AG08396 (cell line): ENCODE measurements around the gene COL25A1.
"Not testable (repeated sequence)": the region's sequence is repeated elsewhere in the genome, so short reads cannot be mapped to it uniquely, and the experiment has no call there.

Experiments
- DNase-seq: peaks from one replicate; pipeline ENCODE4 v3.0.0; 2012; ENCODE audit warnings: low spot score, mixed read lengths

The COL25A1 gene

DNA sequence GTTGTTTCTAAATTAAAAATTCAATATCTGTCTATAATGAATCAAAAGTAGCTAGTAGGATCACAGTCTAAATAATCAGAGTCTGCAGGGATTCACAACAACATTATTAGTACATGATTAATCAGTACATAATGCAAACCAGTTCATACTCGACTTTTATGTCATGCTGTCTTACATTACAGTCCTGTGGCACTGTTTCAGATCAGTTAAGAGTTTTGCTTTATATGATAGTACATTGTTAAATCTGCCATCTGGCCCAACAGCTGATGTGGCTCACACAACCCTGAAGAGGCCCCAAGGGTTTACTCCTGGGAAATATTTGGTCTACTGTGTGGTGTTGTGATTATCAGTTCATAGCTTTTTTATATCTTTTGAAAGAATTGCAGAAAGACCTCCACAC lies 292.5 kb downstream of the COL25A1 start:
- no peak for DNase-seq

DNA sequence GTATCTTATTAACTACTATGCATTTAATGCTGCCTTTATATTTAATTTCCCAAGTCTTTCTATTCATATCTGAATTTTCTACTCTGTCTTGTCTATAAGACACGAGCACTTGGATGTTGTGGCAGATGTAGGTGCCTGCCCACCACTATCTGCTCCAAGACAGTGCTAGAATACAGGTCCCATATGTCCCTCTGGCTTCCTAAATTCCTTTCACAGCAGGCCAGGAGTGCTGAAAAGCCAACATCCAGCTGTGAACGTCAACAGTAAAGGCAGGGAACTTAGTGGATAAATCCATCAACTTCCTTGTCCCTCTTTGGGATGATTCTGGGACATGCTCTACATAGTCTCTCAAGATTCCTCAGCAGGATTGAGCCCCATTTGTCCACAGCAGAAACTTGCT lies 294.5 kb downstream of the COL25A1 start:
- DNase-seq, result no peak

DNA sequence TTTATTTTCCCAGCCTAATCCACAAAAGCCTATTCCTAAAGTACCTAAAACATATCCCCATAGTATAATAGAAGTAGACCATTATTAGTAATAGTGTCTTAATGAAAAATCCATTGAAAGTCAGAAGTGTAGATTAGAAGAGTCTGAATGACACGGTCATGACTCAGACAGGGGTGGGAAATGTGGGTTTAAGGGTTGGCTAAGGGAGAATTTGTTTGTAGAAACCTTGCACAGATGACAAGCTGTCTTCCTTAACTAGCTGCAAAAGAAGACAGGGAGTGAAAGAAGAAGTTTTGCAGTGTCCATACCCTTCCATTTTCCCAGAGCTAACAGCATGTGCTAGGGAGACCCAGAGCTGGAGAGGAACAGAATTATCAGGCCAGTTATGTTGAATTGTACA lies 296.9 kb downstream of the COL25A1 start:
- DNase-seq, result no peak

DNA sequence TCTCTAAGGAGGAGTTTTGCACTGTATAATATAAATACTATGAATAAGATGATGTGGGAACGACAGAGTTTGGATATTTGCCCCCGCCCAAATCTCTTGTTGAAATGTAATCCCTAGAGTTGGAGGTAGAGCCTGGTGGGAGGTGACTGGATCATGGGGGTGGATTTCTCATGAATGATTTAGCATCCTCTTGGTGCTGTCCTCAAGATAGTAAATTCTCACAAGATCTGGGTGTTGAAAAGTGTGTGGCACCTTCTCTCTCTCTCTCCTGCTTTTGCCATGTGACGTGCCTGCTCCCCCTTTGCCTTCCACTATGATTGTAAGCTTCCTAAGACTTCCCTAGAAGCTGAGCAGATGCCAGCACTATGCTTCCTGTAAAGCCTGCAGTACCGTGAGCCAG lies 298.0 kb downstream of the COL25A1 start:
- no peak for DNase-seq

DNA sequence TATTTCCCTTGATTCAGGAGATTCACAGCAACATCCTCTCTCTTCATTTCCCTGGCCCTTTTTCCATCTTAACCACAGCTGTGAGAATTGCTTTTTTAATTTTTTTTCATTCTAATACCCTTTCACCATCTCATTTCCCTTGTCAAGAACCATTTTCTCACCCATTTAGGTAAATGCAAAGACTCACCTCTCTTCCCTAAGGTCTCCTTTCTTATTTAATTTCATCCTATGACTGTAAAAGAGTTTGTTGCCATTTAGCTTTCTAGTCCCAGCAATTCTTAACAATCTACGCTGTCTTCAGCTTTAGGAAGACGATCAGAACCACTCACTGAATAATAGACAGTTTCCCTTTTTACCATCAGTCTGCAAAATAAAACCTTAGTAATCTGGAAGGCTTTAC lies 298.5 kb downstream of the COL25A1 start:
- no peak for DNase-seq

DNA sequence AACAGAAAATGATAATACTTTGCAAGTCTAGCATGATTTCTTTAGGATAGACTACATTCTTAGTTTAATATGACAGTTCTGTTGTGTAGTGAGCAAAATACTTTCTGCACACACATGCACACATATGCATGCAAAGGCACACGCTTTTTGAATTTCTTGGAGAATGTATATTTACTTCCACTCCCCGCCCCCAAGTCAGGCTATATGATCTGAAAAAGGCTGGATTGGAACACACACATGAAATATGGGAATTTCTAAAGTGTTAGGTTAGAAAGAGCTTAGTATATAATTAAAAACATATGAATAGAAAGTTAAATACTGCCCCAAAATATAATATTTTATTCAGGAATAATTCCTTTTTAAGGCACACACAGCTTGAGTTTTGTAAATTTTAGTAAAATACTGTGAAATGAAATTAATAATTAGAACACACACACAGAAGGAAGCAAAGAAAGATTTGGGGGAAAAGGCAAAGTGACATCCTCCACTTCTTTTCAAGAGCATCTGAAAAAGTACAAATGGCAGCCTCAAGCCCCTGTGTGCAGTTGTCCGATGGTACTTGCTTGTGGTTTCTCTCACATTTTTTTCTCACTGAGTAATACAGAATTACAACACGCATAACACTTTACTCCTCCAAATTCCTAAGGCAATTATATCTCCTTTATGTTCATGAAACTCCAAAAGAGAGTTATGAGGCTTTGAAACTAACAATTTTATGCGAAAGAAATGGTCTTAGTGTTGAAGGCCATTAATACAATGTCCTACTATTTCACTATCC lies 310.7 kb downstream of the COL25A1 start:
- peak; percentile 42 for DNase-seq

DNA sequence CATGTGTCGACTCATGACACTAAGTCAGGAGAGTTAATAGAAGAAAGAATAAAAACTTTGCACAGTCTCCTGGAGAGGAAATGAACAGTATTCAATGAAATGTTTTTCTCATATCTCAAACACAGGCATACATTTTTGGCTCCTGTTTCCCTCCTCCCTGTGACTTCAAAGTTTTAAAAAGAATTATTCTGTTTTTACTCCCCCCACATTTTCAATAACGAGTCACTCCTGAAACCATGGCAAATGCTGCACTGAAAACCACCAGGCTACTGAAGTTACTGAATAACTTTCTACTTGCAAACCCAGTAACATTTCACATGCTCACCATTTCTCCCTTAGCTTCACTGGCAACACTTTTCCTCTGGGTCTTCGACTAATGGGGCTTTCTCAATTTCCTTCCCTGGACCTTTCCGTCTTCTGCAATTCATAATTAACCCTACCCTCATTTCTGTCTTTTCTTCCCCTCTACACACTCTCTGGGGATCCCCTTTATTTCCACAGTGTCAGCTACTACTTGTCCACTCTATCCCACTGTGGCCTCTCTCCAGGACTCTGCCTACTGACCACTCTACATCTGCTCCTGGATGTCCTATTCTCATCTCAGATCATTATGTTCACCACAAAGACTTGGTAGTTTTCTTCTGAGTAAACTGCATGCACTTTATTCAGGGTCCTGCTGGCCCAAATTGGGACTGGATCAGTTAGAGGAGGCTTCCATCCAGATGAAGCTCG lies 313.8 kb downstream of the COL25A1 start:
- DNase-seq, result no peak

DNA sequence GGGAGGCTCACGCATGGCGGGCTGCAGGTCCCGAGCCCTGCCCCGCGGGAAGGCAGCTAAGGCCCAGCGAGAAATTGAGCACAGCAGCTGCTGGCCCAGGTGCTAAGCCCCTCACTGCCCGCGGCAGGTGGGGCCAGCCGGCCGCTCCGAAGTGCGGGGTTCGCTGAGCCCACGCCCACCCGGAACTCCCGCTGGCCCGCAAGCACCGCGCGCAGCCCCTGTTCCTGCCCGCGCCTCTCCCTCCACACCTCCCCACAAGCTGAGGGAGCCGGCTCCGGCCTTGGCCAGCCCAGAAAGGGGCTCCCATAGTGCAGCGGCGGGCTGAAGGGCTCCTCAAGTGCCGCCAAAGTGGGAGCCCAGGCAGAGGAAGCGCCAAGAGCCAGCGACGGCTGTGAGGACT lies 318.0 kb downstream of the COL25A1 start:
- not testable (repeated sequence) for DNase-seq

DNA sequence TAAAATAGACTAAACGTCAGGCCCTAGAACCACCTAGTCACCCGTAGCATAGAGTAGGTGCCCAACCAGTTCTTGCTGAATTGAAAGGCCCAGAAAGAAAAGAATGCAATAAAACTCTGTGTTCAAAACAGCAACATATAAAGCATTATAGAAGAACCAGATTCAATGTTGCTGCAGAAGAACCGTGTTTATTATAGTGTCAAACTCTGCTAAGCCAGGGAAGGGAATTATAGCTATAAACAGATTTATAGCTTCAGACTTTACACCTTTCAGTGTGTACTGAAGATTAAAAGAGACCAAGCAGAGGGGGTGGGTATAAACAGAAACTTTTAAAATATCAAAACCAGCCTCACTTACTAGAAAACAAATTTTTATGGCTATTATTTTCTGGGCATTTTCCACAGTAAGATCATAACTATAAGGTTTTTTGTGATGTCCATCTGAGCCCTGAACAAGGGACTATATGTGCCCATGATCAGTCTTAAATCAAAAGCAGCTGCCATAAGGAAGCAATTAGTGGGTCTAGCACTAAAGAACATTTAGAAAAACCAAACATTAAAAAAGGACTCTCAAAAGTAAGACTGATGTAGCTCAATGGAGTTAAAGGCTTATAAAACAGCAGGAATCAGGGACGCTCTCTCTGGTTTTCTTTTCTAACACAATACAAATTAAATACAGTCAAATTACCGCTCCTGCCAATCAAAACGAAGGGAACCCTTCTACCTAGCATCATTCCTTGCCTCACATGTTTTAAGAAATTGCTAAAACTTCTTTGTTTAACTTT lies 319.9 kb downstream of the COL25A1 start:
- DNase-seq, result no peak

DNA sequence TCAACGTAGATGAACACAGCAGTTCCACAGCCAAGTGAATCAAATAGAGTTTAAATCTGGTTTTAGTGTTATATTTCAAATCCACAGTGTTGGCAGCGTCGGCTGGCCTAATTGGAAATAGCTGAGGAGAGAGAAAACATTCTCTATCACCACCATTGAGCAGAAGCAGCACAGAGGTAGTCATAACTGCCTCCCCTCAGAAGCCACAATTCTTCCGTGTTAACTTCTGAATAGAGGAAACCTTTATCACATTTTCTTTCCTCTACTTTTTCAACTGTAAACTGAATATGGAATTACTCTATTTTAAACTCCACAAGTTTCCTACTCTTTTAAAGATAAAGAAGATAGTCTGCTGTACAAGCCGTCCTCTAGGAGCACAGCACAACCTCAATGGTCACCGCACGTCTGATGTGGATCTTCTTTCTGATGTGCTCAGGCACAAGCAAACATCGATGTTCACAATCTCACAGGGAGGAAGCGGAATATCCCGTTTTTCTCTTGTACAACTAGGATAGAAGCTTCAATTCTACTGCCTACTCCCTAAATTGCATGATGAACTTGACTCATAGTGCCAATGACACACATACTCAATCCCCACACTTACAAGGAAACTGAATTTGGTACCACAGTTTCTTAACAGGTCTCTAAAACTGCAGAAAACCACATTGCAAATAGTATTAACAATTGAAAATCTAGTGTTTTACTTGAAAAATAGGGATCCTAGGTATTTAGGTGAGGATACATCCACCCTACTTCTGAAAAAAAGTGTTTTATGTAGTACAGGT lies 321.8 kb downstream of the COL25A1 start:
- no peak for DNase-seq

DNA sequence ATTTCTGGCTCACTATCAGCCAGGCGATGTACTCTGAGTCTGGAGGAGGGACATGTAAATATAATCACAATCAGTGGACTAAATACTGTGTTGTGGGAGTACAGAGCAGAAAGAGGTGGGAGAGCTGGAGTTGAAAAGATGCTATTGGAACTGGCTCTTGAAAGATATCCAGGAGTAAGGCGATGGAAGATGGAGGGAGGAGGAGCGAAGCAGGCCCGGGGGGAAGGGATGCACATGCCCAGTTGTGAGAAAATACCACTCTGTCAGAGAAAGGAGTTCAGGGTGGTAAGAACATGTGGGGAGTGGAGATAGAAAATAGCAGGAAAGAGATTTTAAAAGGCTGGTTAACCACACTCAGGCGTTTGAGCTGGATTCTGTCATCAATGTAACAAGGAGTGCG lies 322.7 kb downstream of the COL25A1 start:
- DNase-seq, result no peak

DNA sequence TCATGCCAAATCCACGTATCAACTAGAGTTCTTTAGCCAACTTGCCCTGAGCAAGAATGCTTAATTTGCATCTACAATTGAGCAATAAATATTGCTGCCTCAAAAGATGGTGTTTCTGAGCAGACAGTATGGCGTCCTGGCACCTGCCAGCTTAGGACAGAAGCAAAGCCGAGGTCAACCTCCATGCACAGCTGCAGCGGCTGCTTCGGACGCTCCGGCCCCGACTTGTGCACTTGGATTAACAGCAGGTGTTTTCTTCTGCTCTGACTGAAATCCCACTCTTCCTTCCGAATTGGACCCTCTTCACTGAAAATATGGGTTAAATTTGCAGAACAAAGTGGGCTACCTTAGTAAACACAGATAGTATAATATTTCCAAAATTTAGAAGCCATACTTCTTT lies 324.4 kb downstream of the COL25A1 start:
- no peak for DNase-seq

DNA sequence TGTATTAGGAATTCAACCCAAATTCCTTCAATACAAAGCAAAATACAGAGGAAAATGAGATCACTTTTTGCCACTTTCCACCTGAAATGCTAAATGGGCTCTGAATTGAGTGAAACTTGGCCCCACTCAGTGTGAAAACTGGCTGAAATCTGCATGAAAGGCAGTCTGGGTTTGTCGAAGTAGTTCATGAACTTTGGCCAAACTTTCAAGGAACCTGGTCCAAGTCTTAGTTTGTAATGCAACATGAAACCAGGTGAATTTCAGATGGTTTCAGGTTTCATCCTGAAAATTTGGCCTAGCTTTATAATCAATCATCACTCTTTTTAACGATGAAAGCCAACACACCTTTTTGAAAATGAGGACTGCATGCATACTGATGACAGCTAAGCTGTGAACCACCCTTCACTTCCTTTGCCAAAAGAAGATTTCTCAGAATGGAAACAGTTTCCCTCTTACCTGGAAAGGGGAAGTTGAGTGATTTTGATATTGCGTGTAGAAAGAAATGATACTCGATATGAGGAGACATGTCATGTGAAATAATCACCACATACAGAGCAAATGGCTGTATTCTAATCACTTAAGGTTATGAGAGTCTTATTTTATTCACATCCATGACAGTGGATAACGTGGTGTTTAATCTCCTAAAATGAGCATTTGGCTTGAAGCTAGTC lies 329.7 kb downstream of the COL25A1 start:
- no peak for DNase-seq

DNA sequence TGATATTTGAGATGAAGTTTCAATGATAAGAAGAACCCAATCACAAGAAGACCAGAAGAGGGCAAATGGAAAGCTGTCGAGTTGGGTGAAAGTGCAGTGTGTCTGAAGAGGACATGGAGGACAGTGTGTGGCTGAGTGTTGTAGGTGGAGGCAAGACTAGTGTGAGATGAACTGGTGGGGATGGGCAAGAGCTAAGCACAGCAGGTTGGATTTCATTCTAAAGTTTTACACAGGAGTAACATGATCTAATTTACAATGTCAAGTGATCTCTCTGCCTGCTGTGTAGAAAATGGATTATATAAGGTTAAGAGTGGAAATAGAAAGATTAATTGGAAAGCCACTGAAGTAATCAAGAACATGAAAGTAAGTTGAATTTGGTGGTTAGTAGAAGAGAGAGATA lies 331.0 kb downstream of the COL25A1 start:
- DNase-seq, result no peak

DNA sequence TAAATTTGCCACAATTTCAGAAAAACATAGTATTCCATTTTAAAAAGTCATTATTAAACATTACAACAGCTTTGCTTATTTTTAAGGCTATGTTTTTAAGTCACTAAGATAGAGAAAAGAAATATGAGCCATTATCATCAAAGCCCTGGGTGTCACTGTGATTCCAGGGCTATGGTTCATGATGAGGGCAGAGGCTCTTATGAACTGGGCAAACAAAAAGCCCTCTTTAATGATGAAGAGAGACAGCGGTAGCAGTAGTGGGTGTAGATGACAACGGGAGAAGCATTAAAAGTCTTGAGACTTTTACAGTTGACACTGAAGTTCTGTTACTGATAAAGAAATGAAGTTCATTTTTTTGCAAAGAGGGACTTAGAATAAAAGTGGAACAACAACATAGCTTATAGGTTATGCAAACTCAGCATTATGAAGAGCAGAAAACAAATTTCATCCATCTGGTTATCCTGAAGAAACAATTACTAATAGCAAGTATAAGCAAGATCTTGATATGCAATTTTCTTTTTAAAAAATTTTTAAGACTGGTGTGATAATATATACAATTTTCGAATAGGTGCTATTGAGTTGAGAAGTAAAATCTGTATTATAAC lies 336.9 kb downstream of the COL25A1 start:
- no peak for DNase-seq

DNA sequence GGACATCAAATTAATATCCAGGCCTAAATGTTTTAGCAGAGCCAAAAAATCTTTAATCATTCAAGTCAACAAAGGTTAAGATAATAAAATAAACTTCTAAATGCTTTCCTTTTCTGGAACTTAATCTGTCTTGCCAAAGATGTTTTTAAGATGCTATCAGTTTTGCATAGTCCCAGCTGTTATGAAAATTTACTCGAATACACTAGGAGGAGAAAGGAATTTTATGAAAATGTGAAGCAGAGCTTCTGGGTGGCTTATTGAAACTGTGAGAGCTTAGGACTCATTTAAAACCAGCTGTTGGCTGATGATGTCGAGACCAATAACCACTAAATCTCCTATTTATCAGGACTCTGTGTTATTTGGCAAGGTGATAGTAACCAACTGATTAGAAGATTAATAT lies 337.4 kb downstream of the COL25A1 start:
- no peak for DNase-seq

DNA sequence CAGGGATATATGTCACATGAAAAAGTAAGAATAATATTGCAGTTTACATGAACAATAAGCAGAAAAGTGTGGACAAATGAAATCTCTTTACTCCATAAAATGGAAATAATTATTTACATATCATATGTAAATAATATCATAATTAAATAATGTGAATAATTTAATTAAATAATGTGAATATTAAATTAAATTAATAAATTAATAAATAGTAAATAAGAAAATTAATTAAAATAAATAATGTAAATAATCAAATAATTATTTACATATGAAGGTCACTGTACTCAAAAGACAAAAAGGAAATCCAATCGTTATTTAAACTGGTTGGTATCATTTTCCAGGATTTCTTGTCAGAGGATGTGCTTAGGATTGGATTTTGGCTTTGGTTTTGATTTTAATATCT lies 338.5 kb downstream of the COL25A1 start:
- DNase-seq, result no peak

DNA sequence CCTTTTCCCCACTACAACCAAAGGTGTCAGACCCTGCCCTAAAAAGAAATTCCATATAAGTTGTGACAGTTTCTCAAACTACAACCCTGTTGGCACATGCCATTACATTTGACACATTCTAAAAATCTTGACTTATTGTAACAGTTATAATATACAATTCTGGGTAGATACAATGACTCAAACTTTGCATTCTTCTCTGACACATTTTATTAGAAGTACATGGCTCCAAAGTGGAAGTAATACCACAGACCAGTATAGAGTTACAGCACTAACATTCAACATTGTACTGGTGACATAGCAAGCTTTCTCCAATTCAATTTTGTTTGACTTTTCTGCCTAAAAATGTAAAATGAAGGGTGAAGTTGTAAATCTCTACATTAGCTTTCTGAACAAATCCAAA lies 343.0 kb downstream of the COL25A1 start:
- DNase-seq, result no peak

DNA sequence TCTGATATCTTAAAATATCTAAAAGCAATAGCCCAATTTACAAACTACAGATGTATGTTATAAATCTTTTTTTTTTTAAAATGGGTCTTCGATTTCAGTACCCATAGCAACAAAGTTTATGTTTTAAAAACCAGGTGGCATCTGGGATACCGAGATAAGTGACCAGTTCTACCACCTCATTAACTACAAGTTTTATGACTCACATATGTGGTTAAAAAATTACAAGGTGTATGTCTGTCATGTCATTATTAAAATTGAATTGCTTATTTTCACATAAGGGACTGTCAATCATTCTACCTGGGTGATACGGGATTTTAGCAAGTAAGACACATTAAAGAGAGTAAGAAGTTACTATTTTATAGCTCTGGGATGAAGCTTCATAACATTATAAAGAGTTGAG lies 347.6 kb downstream of the COL25A1 start:
- DNase-seq, result no peak

DNA sequence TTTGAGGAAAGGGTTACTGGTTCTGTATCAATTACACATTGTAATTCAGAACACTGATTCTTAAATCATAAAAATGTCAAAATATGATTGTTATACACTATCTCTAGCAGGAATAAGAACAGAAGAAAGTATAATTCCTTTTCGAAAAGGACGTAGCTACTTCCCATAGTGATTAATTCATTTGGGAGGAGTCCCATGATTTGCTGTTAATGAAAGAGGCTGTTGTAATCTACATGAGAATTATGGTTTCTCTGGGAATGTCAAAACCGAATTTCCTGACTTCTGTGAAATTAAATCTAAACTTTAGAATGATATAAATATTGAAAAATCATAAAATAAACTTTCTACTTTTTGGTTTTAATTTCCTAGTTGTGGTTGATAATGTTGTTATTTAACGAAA lies 348.5 kb downstream of the COL25A1 start:
- no peak for DNase-seq
